ENCODE measurements around the gene ZNF438. TPM values are rescaled to one million over a fixed set of nuclear protein-coding genes. Genes with fewer than 3 reads are reported as not detected.

The ZNF438 gene
- total RNA-seq, 1 experiment from 2014 or later, result 0.83 TPM

- no peaks in the 10 kb centered on the region for H3K79me1 ChIP-seq (ENCODE audit: insufficient read depth, low read depth, low read length, poor library complexity, severe bottlenecking)
- no peak overlapping the region for H3K4ac ChIP-seq (ENCODE audit: low read depth, low read length)
- H3K9ac ChIP-seq (ENCODE audit: extremely low read depth, insufficient read length, low read length), result no peak overlapping the region
- no peak overlapping the region for H3K14ac ChIP-seq (ENCODE audit: insufficient read depth, low read length)
- no peak overlapping the region for H3K18ac ChIP-seq (ENCODE audit: insufficient read length, low read depth, low read length)
- no peaks in the 10 kb centered on the region for H3K23me2 ChIP-seq (ENCODE audit: insufficient read length, low read depth, low read length, poor library complexity, severe bottlenecking)
- H3K56ac ChIP-seq (ENCODE audit: insufficient read length, low read depth, low read length), result no peak overlapping the region
- no peak overlapping the region for H2AK5ac ChIP-seq (ENCODE audit: insufficient read length, low read length)
- H2BK15ac ChIP-seq (ENCODE audit: low read depth, low read length), result no peak overlapping the region
- H4K20me1 ChIP-seq (ENCODE audit: control insufficient read depth, insufficient read depth, insufficient read length), result no peaks in the 10 kb centered on the region
- no peak overlapping the region for H2BK120ac ChIP-seq (ENCODE audit: low read depth, low read length, poor library complexity, severe bottlenecking)
- WGBS (ENCODE audit: extremely low coverage, insufficient read length, low lambda C conversion rate), result no CpG with 5 or more reads among the region's 5 CpGs
- no peak for TF ChIP-seq CTCF (conservative IDR thresholded peaks at IDR 0.05)
- H4K5ac ChIP-seq (ENCODE audit: insufficient read length, low read depth, low read length), result no peak overlapping the region
- no peak overlapping the region for H4K91ac ChIP-seq (ENCODE audit: insufficient read length, low read depth, low read length)
- H3K36me3 Mint-ChIP-seq (ENCODE audit: insufficient read depth in 1 of 3, low read depth in 3 of 3), result peaks cover 0 to 16% (median 5%) of the 10 kb centered on the region in 3 experiments; a peak in 4 of 7 replicates
- H3K79me2 ChIP-seq (ENCODE audit: insufficient read depth, low read length), result no peaks in the 10 kb centered on the region
- no peak overlapping the region for H2BK20ac ChIP-seq (ENCODE audit: low read depth, low read length, poor library complexity, severe bottlenecking)
- no peak overlapping the region for H2BK5ac ChIP-seq (ENCODE audit: insufficient read length, low read length)
- no peak overlapping the region for H3K4me2 ChIP-seq (ENCODE audit: insufficient read depth, insufficient read length, low read length)
- H3K27ac Mint-ChIP-seq, result no peak overlapping the region
- no peak overlapping the region for H3K27ac ChIP-seq (ENCODE audit: insufficient read length, low read depth, low read length)
- H3K27me3 Mint-ChIP-seq (ENCODE audit: low read depth), result peaks cover 2% of the 10 kb centered on the region; the same call in 1 of the 2 replicates
- peaks cover 14 to 16% of the 10 kb centered on the region in 2 experiments; a peak in 4 of 5 replicates for H3K9me3 Mint-ChIP-seq
- H2AFZ ChIP-seq (ENCODE audit: low read length), result no peak overlapping the region
- no peak overlapping the region for H3T11ph ChIP-seq (ENCODE audit: low read length)
- no peak for DNase-seq
- no peaks in the 10 kb centered on the region for H3K4me1 ChIP-seq (ENCODE audit: insufficient read depth, low read length)
- H3K23ac ChIP-seq (ENCODE audit: insufficient read length, low read depth, low read length), result no peak overlapping the region
- no peak overlapping the region for H4K8ac ChIP-seq (replicated peaks; ENCODE audit: insufficient read length, low read depth, low read length)
- H2BK12ac ChIP-seq (ENCODE audit: insufficient read length, low read depth, low read length), result no peak overlapping the region
- no peak overlapping the region for H3K4me3 Mint-ChIP-seq
- H3K4me1 Mint-ChIP-seq, result no peaks in the 10 kb centered on the region
- no peaks in the 10 kb centered on the region for H3K27me3 ChIP-seq (ENCODE audit: insufficient read depth, low read length)
- H3K9me3 ChIP-seq (ENCODE audit: control insufficient read depth, low read depth, low read length), result no peaks in the 10 kb centered on the region
Observed at GRCh38 chr10:30803892-30804322, 227.8 kb downstream of the ZNF438 start.
